SK-N-MC (cell line): Measurements from ENCODE around the gene IMMP2L.

Experiments
- EZH2 ChIP-seq: fragments of 200-600 bp; sonication (generic); IDR thresholded peaks from one replicate; pipeline ENCODE4 v1.6.1; 2017; ENCODE audit warnings: antibody characterized with exemption
- FOXP2 ChIP-seq: optimal IDR thresholded peaks from 2 replicates; pipeline ENCODE3; 2011; ENCODE audit warnings: mild to moderate bottlenecking, moderate library complexity; ENCODE audit not compliant: insufficient read depth; ENCODE audit errors: extremely low read length, control extremely low read depth
- POLR2AphosphoS5 ChIP-seq: IDR thresholded peaks from 2 replicates; pipeline ENCODE4 v1.6.1; 2012; ENCODE audit warnings: mild to moderate bottlenecking, low read depth, low read length, borderline replicate concordance

GRCh38 chr7:111160297-111160696 is 402.0 kb downstream of the IMMP2L start:
- TF ChIP-seq EZH2 (no peak), POLR2AphosphoS5 (no peak), FOXP2 (no peak)
